ENCODE measurements around the gene CCR5AS.
"Not testable (repeated sequence)": the region's sequence is repeated elsewhere in the genome, so short reads cannot be mapped to it uniquely, and the experiment has no call there.

CCR5AS gene

DNA sequence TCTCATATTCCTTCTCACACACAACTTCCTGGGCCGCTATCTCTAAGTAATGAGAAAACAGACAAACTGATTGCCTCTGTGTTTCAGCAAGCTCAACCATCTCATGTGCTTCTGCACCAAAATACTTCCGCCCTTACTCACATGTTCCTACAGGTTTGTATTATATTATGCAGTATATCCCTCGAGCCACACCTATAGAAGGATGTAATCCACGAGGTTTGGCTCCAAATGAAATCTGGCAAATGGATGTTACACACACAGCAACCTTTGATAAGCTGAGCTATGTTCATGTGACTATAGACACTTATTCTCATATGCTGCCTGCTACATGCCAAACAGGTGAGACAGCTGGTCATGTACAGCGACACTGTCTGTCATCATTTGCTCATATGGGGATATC is 22.8 kb upstream of the CCR5AS start:
- no peak for DNase-seq (ENCODE audit: low read depth in 2 of 3, low spot score in 1 of 3)

DNA sequence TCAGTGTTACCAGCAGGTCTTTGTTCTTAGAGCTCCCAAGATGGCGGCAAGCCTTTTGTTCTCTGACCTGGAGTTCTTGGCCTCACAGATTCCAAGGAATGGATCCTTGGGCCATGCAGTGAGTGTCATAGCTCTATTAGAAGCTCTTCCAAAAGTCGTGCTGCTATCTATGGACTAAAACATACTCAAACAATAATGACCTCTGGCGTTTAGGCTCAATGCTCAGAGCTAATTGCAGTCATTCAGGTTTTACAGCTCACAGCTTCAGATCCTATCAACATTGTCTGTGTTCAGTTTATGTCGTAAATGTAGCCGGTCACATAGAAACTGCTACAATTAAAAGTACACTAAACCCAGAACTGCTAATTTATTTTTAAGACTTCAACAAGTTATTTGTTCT is 22.4 kb upstream of the CCR5AS start:
- no peak for DNase-seq (ENCODE audit: low read depth in 2 of 3, low spot score in 1 of 3)

DNA sequence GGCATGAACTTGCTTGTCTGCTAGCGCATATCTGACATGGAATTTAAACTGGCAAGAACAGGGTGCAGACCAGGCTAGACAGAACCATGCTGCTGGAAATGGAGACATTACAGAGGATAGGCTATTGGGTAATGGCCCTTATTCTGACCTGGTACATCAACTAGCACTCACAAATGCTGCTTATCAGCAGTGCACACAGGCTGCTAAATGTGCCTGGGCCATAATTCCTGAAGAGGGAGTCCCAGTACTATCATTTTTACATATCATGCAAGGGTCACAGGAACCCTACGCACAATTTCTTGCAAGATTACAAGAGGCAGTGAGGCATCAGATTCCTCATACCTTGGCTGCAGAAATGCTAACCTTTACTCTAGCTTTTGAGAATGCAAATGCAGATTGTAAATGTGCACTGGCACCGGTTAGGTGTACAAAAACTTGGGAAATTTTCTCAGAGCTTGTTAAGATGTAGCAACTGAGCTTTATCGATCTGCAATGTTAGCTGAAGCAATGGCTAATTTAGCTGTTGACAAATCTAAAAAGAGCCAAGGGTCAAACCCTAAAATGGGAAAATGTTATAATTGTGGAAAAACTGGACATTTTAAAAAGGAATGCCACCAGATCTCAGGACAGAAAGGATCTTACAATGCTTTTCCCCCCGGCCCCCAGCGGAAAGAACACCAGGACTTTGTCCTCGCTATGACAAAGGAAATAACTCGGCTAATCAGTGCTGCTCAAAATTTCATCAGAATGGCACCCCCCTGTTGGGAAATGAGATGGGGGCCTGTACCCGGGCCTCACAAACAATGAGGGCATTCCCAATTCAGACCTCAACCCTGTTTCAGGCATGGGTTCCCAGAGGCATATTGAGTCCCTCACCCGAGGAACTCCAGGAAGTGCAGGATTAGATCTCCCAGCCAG is 21.3 kb upstream of the CCR5AS start:
- no peak for DNase-seq (ENCODE audit: low read depth in 2 of 3, low spot score in 1 of 3)

DNA sequence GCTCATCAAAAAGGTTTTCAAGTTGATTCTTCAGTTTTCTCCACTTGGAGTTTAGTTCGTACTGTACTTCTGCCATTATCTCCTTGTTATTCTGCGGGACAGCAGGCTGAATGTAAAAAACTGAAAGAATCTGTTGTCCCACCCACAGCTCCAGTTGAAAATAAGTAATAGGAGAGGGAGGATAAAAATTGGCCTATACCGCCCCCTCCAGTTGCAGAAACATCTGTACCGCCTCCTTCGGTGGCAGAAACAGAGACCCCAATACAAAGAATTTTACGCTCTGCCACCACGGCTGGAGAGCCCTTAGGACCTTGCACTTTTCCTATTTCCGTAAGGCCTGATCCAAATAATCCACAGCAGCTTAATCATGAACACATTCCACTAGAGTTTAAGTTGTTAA is 20.5 kb upstream of the CCR5AS start:
- DNase-seq (ENCODE audit: low read depth in 2 of 3, low spot score in 1 of 3): not testable (repeated sequence)

DNA sequence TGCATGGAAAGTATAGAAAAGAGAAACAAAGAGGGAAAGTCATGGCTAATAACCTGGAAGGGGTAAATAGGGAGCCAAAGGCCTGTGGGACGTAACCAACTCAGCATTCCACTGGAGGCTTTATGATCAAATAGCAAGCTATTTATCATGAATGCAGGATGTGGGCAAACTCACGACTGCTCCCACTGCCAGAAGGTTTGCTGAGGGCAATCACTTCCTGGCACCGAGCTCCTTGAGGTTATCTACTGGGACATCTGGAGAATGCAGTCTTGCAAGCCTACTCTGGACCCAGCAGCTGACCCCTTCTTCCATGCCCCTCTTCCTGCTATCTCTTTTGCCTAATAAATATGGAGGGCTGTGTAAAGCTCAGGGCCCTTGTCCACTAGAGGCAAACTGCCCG is 19.6 kb upstream of the CCR5AS start:
- DNase-seq (ENCODE audit: low read depth in 2 of 3, low spot score in 1 of 3): not testable (repeated sequence)

DNA sequence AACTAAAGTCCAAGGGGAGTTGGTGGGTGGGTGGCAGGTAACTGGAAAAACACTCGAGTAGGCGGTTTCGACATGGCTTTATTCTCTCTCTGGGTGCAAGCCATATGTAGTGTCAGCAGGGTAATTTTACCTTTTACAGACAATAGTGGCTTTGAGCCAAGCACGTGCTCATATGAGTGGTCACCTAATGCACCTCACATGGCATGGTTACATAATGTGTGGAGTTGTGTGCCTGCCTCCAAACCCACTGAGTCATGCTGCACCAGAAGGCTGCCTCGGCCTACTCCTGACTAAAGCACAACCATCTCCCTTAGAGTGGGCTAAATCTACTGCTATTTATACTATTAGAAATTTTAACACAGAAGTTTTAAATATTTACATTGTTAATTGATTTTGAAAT is 16.7 kb upstream of the CCR5AS start:
- DNase-seq (ENCODE audit: low read depth in 2 of 3, low spot score in 1 of 3): no peak

DNA sequence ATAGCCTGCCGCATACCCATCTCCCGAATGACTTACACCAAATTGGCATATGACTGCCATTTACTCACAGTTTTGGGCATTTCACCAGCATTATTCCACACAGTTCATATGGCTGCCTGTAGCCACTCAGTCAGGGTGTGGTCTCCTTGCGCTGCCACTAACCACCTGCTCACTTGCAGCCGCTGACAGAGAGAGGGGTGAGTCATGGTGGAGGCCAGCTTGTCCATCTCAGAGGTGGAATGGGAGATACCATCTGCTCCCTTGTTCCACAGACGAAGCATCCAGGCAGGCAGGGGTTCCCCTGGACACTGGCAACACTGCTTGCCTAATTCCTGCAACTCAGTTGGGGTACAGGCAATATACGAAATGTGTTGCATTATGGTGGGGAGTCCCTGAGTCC is 15.8 kb upstream of the CCR5AS start:
- no peak for DNase-seq (ENCODE audit: low read depth in 2 of 3, low spot score in 1 of 3)

DNA sequence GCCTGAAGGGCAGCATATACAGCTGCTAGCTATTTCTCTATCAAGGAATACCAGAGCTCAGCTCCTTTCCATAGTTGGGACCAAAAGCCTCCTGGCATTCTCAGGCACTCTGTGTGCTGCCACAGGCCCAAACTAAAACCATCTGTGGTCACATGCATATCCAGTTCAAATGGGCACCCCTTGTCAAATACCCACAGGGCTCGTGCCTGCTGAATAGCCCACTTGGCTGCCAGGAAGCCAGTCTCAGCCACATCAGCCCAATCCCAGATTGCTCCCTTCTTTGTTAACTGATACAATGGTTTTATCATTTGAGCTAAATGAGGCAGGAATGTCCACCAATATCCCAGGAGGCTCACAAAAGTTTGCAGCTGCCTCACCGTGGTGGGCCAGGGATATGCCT is 14.1 kb upstream of the CCR5AS start:
- DNase-seq (ENCODE audit: low read depth in 2 of 3, low spot score in 1 of 3): no peak

DNA sequence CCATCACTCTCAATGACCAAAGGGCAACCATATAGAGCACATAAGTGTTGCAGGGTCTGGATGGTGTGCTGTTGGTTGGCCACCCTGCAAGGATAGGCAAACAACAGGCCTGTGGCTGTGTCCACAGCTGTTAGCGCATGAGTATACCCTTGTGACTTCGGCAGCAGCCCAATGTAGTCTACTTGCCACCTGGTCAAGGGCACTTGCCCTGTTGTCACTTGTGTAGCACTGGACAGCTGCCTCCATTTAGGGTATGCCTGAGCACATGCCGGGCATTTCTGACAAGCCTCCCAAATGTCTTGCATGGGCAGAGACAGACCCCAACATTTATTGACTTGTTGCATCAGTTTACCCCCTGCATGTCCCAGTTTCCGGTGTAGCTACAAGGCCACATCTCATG is 12.9 kb upstream of the CCR5AS start:
- no peak for DNase-seq (ENCODE audit: low read depth in 2 of 3, low spot score in 1 of 3)

DNA sequence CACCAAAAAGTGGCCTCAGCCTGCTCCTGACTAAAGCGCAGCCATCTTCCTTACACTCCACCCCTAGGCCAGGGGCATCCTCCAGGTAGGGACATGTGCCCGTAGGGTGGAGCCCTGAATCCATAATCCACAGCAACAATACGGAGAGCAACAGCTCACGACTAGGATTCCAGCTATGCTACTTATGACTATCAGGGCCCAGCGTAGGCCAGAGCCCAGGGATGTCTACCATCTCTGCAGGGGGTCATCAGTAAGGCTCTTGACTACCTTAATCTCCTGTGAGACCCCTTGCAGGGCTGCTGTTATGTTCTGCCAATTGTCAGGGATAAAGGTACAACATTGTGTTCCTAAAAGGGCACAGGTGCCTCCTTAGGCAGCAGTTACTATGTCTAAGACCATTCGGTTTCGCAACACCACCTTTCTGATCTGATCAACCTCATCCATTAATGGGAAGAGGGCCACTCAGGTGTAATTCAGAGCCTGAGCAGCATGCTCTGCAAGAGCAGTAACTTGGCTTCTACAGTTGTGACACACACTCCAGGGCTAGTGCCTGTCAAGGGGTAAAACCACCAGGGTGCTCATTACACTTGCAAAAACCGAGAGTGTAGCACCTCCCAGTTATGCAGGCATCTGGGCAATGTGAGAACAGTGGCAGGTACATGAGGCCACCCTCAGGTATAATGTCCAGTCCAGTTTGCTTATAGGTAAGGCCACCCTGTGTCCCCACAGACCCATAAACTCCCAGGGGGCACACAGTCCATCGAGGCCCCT is 11.2 kb upstream of the CCR5AS start:
- no peak for DNase-seq (ENCODE audit: low read depth in 2 of 3, low spot score in 1 of 3)

DNA sequence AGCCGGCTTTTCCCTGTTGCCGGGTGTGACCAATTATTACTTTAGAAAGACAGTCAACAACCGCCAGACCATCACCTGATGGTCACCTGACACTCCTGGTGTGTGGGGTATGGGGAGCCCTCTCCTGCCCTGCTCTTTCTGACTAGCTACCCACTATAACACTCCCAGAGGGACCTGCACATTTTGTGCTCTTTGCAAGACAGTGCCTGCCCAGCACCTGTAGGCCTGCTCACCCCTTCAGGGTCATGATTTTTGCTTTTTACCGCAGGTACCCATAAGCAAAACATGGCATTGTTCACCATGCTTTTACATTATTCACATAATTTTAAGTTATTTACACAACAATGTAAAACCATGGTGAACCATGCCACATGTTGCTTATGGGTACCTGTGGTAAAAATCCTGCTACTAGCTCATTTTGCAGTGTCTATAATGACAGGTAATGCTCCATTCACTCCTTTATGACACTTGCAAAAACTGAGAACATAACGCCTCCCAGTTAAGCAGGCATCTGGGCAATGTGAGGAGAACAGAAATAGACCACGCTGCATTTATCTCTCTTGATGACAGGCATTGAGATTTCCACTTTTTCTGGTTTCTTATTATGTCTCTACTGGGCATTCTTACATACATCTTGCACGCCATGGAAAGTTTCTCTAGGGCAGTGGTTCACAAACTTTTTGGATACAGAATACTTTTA is 10.1 kb upstream of the CCR5AS start:
- DNase-seq (ENCODE audit: low read depth in 2 of 3, low spot score in 1 of 3): no peak

DNA sequence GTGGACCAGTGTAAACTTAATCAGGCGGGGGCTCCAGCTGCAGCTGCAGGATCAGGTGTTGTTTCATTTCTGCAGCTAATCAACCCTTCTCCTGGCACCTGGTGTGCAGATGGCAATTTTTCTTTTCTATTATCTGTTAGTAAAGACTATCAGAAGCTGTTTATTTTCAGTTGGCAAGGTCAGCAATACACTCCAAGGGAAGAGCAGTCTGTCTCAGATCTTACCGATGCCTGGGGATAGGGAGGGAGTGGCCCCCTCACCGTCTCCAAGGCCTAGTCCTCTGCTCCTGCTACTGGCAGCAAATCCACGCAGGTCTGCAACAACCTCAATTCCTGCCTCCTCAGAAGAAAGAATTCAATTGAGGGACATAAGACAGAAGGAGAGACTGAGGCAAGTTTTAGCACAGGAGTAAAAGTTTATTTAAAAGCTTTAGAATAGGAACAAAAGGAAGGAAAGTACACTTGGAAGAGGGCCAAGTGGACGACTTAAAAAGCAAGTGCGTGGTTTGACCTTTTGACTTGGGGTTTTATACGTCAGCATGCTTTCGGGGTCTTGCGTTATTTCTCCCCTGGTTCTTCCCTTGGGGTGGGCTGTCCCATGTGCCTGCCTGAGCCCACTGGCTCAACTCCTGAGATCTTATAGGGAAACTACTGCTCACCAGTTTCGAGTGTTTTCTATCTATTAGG is 9.4 kb upstream of the CCR5AS start:
- no peak for DNase-seq (ENCODE audit: low read depth in 2 of 3, low spot score in 1 of 3)

DNA sequence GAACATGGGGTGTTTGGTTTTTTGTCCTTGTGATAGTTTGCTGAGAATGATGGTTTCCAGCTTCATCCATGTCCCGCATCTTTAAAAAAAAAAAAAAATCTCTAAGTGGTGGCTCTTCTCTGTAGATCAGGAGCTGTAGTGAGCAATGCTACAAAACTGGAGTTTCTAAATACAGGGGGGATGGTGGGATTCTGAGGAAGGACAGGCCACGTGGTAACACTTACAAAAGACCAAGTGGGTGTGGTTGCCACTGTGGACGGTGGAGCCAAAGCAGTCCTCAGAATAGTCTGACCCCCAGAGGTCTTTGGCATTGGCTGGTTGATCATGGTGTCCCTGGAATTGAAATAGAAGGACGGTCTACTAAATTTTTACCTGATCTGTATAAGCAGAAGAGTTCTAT is 7.9 kb upstream of the CCR5AS start:
- DNase-seq (ENCODE audit: low read depth in 2 of 3, low spot score in 1 of 3): no peak

DNA sequence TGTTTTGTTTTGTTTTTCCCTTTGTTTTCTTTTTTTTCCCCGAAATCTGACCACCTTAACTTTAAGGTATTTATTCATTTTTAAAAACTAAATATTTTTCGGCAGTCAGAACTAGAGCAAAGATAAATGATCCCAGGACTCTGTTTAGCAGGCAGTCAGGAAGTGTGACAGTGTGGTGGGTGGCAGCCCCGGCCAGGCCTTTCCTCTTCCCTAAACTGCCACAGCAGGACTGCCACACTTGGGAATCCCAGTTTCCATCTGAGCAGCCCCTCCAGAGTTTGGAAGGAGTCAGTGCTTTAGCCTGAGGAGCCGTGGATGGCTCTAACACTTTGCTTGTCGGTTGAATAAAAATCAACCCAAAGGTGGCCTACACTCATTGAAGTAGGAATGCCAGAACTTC is 7.1 kb upstream of the CCR5AS start:
- no peak for DNase-seq (ENCODE audit: low read depth in 2 of 3, low spot score in 1 of 3)

DNA sequence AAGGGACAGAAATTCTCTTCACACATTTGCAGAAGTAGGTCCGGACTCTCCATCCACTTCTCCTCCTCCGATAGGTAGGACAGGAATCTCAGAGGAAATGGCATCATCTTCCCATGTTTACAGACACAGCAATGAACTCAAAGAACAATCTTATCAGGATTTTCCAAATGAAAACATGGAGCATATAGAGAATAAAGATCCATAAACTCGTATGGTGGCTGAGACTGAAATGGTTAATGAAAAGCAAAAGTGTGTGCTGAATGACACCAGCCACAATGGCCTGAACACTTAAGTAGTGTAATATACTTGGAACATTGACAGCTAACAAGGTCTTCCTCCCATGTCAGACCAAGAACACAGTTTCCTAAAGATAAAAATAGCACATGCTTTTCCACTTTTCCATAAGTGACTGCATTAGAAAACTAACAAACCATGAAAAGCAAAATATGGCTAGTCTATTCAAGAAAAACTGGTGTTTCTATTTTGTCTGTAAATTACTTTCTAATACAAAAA is 6.0 kb upstream of the CCR5AS start:
- DNase-seq (ENCODE audit: low read depth in 2 of 3, low spot score in 1 of 3): no peak

DNA sequence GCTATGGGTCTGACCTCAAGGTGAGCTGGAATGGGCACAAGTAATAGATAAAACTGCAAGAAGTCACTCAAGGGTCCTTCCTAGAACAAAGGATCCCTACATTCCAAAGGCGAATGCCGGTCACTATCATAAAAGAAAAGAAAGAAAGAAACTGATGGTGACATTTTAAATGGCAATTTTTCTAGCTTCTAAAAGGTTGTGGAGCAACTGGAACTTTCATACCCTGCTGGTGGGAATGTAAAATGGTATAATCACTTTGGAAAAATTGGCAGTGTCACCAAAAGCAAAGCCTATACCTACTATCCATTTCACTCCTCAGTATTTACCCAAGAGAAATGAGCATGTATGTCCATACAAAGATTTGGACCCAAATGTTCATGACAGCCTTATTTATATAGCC is 4.4 kb upstream of the CCR5AS start:
- DNase-seq (ENCODE audit: low read depth in 2 of 3, low spot score in 1 of 3): no peak

DNA sequence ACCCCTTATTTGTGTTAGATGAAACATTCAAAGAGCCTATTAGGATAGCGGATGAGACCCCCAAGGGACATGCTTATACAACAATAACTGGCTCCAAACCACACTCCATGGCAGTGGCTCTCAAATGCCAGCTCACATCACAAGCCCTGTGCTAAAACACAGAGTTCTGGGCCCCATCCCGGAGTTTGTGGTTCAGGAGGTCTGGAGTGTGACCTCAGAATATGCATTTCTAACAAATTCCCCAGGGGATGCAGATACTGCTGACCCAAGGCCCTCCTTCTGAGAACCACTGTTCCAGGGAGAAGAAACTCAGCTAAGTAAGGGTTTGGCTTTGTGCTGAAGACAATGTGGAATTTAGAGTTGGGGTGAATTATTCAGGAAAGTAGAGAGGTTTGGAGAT is 3.8 kb upstream of the CCR5AS start:
- DNase-seq (ENCODE audit: low read depth in 2 of 3, low spot score in 1 of 3): no peak

DNA sequence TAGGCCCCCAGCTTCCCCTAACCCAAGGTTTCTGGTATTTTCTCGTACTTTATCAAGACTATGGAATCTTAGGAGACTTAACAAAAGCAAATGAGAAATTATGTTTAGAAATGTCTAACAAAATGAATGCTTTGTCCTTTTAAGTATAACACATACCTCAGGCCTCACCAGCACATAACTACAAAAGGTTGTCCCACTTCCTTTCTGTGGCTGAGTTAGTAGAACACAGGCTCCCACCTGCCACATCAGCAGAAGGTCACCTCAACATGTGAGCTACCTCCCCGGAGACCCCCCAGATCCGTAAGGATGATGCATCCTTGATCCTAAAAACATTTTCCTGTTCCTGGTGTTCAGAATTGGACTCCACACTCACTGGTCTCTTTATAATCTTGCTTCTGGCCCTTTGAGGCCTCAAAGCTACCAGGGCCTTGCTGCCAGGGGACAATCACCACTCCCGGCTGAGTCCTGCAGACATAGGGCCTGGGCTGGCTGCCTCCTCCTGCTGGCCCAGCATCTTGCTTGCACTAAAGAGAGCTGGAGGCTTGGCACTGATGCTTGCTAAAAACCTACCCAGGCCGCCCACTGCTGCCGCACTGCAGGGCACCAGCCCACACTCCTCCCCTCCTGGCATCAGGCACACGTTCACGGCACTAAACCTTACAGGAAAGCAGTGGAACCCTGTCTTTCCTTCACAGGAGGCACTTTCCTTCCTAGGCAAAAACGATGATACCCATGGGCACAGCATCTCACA is 3.0 kb upstream of the CCR5AS start:
- no peak for DNase-seq (ENCODE audit: low read depth in 2 of 3, low spot score in 1 of 3)

DNA sequence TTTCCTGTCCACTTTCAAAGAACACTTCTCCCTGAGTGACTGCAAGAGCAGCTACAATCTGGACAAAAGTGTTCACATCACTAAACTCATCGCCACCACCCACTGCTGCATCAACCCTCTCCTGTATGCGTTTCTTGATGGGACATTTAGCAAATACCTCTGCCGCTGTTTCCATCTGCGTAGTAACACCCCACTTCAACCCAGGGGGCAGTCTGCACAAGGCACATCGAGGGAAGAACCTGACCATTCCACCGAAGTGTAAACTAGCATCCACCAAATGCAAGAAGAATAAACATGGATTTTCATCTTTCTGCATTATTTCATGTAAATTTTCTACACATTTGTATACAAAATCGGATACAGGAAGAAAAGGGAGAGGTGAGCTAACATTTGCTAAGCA is 2.0 kb upstream of the CCR5AS start:
- DNase-seq (ENCODE audit: low read depth in 2 of 3, low spot score in 1 of 3): no peak

DNA sequence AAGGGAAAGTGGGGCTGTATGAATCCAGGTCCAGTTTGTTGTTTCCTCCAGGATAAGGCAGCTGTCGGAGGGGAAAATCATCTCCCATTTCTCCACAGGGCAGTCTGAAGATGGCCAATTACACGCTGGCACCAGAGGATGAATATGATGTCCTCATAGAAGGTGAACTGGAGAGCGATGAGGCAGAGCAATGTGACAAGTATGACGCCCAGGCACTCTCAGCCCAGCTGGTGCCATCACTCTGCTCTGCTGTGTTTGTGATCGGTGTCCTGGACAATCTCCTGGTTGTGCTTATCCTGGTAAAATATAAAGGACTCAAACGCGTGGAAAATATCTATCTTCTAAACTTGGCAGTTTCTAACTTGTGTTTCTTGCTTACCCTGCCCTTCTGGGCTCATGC is 1.1 kb upstream of the CCR5AS start:
- no peak for DNase-seq (ENCODE audit: low read depth in 2 of 3, low spot score in 1 of 3)

DNA sequence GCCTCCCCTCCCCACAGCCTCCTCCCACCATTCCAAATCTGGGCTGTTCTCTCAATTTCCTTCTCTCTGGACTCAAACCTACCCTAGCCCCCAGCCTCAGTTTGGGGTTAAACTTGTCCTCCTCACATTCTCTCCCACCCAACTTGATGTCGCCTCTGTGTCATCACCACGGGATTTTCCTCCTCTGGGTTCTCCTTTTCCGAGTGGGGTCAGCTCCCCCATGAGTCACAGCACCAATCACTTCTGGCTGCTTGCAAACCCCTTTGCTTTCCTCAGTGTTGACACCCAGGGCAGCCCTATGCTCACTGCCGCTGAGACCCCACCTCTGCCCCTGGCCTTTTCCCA is 451 bp downstream of the CCR5AS start:
- no peak for DNase-seq (ENCODE audit: low read depth in 2 of 3, low spot score in 1 of 3)

Data from stimulated activated CD4-positive, alpha-beta T cell treated with anti-CD3 and anti-CD28 coated beads, Interleukin-12 subunit alpha, Interleukin-12 subunit beta, amount 100 ng/mL, for 48 hours (primary cell).